COLO668 (cell line): Measurements from ENCODE around the gene LAMB4.
A peak's percentile ranks its signal among the peaks of the same experiment; 100 is the strongest.

Experiments used
- DNase-seq: peaks from one replicate; lab custom pipeline; 2025; ENCODE audit not compliant: unreplicated experiment; lab: John Stamatoyannopoulos, UW

LAMB4 gene

GRCh38 chr7:108109221-108109908 is 20.8 kb downstream of the LAMB4 start:
- peak; percentile 23 for DNase-seq

- no peak for DNase-seq
Measured at GRCh38 chr7:108108131-108108530, 22.0 kb downstream of the LAMB4 start.

GRCh38 chr7:108104324-108104723 is 25.8 kb downstream of the LAMB4 start:
- DNase-seq: no peak

GRCh38 chr7:108103558-108104298 is 26.4 kb downstream of the LAMB4 start:
- no peak for DNase-seq

- DNase-seq: no peak
Measured at GRCh38 chr7:108102671-108103312, 27.4 kb downstream of the LAMB4 start.

- no peak for DNase-seq
Measured at GRCh38 chr7:108101759-108102158, 28.4 kb downstream of the LAMB4 start.

- DNase-seq: no peak
Measured at GRCh38 chr7:108099713-108100112, 30.4 kb downstream of the LAMB4 start.

- DNase-seq: no peak
Measured at GRCh38 chr7:108097703-108098102, 32.5 kb downstream of the LAMB4 start.

GRCh38 chr7:108096996-108097395 is 33.2 kb downstream of the LAMB4 start:
- DNase-seq: no peak

GRCh38 chr7:108094933-108095710 is 35.0 kb downstream of the LAMB4 start:
- DNase-seq: peak; percentile 75

- no peak for DNase-seq
Measured at GRCh38 chr7:108094346-108094745, 35.8 kb downstream of the LAMB4 start.

GRCh38 chr7:108093851-108094331 is 36.3 kb downstream of the LAMB4 start:
- DNase-seq: no peak

- no peak for DNase-seq
Measured at GRCh38 chr7:108093341-108093740, 36.8 kb downstream of the LAMB4 start.

- no peak for DNase-seq
Measured at GRCh38 chr7:108091461-108091831, 38.7 kb downstream of the LAMB4 start.

- DNase-seq: no peak
Measured at GRCh38 chr7:108090791-108091460, 39.2 kb downstream of the LAMB4 start.

- no peak for DNase-seq
Measured at GRCh38 chr7:108089381-108089780, 40.8 kb downstream of the LAMB4 start.

- no peak for DNase-seq
Measured at GRCh38 chr7:108088729-108089128, 41.4 kb downstream of the LAMB4 start.

GRCh38 chr7:108087778-108088177 is 42.4 kb downstream of the LAMB4 start:
- no peak for DNase-seq

GRCh38 chr7:108086962-108087361 is 43.2 kb downstream of the LAMB4 start:
- DNase-seq: no peak

- DNase-seq: no peak
Measured at GRCh38 chr7:108086546-108086945, 43.6 kb downstream of the LAMB4 start.

GRCh38 chr7:108083980-108084379 is 46.2 kb downstream of the LAMB4 start:
- no peak for DNase-seq
